Loucy (cell line): Measurements from ENCODE around the gene METTL13.

Experiments
- CTCF ChIP-seq: fragments of 200-600 bp; sonication (generic); conservative IDR thresholded peaks from 2 replicates; pipeline ENCODE4 v1.5.1; 2014; ENCODE audit warnings: mild to moderate bottlenecking, antibody characterized with exemption, low read length
- EZH2phosphoT487 ChIP-seq: fragments of 200-600 bp; IDR thresholded peaks from 2 replicates; pipeline ENCODE4 v1.6.1; 2018; ENCODE audit warnings: antibody characterized with exemption, mild to moderate bottlenecking, moderate library complexity, borderline replicate concordance

GRCh38 chr1:171803461-171804022 lies 22.1 kb downstream of the METTL13 start:
- TF ChIP-seq EZH2phosphoT487 = no peak
- no peak for TF ChIP-seq CTCF
